HepG2 (cell line): ENCODE data around the gene NAGS. TPM values are rescaled to one million over a fixed set of nuclear protein-coding genes. Genes with fewer than 3 reads are reported as not detected.
A peak's percentile ranks its signal among the peaks of the same experiment; 100 is the strongest.

Experiments
- CCDC6 ChIP-seq: sonication (generic); formaldehyde crosslinking; IDR thresholded peaks from 2 replicates; pipeline ENCODE4 v1.8.1; 2022; ENCODE audit warnings: mild to moderate bottlenecking, missing genetic modification reagents, moderate library complexity
- MIER2 ChIP-seq: IDR thresholded peaks from 2 replicates; pipeline ENCODE4 v1.6.1; 2016; ENCODE audit warnings: missing biosample characterization, missing genetic modification reagents
- NFKB2 ChIP-seq: sonication (generic); formaldehyde crosslinking; IDR thresholded peaks from 2 replicates; pipeline ENCODE4 v1.4.0; 2020; ENCODE audit warnings: missing genetic modification reagents, borderline replicate concordance
- NR2F6 ChIP-seq, 2 experiments: IDR thresholded peaks; 2 replicates each; pipeline ENCODE4 v1.6.1; 2016; ENCODE audit warnings: antibody characterized with exemption in 1 of 2, mild to moderate bottlenecking in 1 of 2
- PAXIP1 ChIP-seq: sonication (generic); formaldehyde crosslinking; conservative IDR thresholded peaks from 2 replicates; pipeline ENCODE4 v1.4.0; 2020; ENCODE audit warnings: mild to moderate bottlenecking, missing genetic modification reagents, moderate library complexity
- SAFB2 ChIP-seq: sonication (generic); formaldehyde crosslinking; IDR thresholded peaks from 2 replicates; pipeline ENCODE4 v1.5.1; 2020; ENCODE audit warnings: missing genetic modification reagents, low read depth, mild to moderate bottlenecking, borderline replicate concordance
- SIX1 ChIP-seq: sonication (generic); formaldehyde crosslinking; IDR thresholded peaks from 2 replicates; pipeline ENCODE4 v1.4.0; 2020; ENCODE audit warnings: missing genetic modification reagents, borderline replicate concordance
- SMAD1 ChIP-seq: sonication (generic); formaldehyde crosslinking; IDR thresholded peaks from 2 replicates; pipeline ENCODE4 v1.4.0; 2020; ENCODE audit warnings: missing genetic modification reagents, low read depth, mild to moderate bottlenecking, borderline replicate concordance
- TFE3 ChIP-seq: IDR thresholded peaks from 2 replicates; pipeline ENCODE4 v1.6.1; 2016
- ZFP36 ChIP-seq: fragments of 150-350 bp; IDR thresholded peaks from 2 replicates; pipeline ENCODE4 v1.6.1; 2018; ENCODE audit warnings: borderline replicate concordance, low read length, low read depth; ENCODE audit not compliant: partially characterized antibody
- ZNF33A ChIP-seq: sonication (generic); formaldehyde crosslinking; IDR thresholded peaks from 2 replicates; pipeline ENCODE4 v1.5.1; 2020; ENCODE audit warnings: missing genetic modification reagents, mild to moderate bottlenecking, moderate library complexity, borderline replicate concordance
- ZNF7 ChIP-seq: IDR thresholded peaks from 2 replicates; pipeline ENCODE4 v1.6.1; 2016; ENCODE audit warnings: missing biosample characterization, missing genetic modification reagents
- polyA plus RNA-seq, 8 experiments: library from polyadenylated mRNA; depleted of rRNA in 3 of 8; stranded (reverse) in 7 of 8; unstranded in 1 of 8; fragments of >200 nt; fragmentation: Illumina TruSeq in 4 of 8; extraction: Trizol in 4 of 8; gene quantifications; 2 replicates each; pipeline versions ENCODE4 v1.2.1 to v1.2.3, GENCODE V29; 2011 to 2016; ENCODE audit warnings: low read depth in 4 of 8, missing spikeins in 1 of 8, mixed read lengths in 1 of 8; ENCODE audit not compliant: insufficient read depth in 1 of 8
- total RNA-seq, 5 experiments: library from RNA; depleted of rRNA; stranded (reverse); fragments of >200 nt; fragmentation: Illumina TruSeq; extraction: Trizol; gene quantifications; 2 replicates each; pipeline ENCODE4 v1.2.3, GENCODE V29; 2016; ENCODE audit warnings: low read depth in 1 of 5
- TF ChIP-seq, protein P1 (sequence below): sonication (generic); formaldehyde crosslinking; IDR thresholded peaks from 2 replicates; pipeline ENCODE4 v1.4.0; 2020; ENCODE audit warnings: missing genetic modification reagents, borderline replicate concordance
- TF ChIP-seq, protein P2 (sequence below): sonication (generic); formaldehyde crosslinking; IDR thresholded peaks from 2 replicates; pipeline ENCODE4 v1.4.0; 2020; ENCODE audit warnings: missing genetic modification reagents, borderline replicate concordance
- TF ChIP-seq, protein P3 (sequence below): sonication (generic); formaldehyde crosslinking; conservative IDR thresholded peaks from 2 replicates; pipeline ENCODE4 v1.8.0; 2022; ENCODE audit warnings: missing genetic modification reagents

Gene NAGS
- total and polyA plus RNA-seq, 2 of the 13 experiments (the other 11 are each of a cell fraction or from before 2014, with no cell fraction given), result 4.3 to 5.1 TPM

DNA sequence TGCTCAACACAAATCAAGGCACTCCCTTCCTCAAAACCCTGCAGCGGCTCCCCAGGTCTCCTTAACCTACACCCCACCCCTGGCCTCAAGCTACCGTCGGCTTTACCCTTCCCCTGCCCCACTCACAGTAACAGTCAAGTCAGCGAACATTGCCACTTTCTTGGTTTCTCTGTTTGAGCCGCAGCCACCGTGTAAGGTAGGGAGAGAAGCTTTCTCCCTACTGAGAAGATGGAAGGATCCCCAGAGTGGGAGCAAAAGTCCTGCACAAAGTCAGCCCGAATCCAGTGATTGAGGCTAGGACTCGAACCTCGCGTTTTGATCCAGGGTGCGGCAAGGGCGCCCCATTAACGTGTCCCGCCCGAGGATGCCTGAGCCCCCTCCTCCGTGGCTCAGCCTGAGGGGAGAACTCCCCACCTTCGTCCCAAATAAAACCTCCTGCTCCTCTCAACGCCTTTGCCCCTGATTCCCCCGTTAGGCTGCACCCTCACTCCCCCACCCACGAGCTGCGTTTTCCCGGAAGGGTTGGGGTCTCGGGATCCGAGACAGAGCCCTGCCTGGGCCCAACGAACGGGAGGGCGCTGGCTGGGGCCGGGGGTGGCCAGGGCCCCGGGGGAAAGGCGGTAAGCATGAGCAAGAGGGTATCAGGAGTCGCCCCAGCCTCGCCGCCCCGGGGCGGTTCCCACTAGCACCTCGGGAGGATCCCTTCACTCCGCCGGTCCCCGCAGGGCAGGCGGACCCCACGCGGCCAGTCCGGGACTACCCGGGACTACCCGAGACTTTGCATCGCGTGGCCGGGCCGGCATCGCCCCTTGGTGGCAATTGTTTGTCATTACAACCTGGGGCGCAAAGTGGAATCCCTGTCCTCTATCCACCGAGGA lies 9.9 kb upstream of the NAGS start (continued):
- TF ChIP-seq TFE3 (CRISPR knock-in tag) (no peak), CCDC6 (CRISPR knock-in tag) (no peak), ZNF7 (CRISPR knock-in tag) (no peak), SMAD1 (CRISPR knock-in tag) (no peak), MIER2 (peak; percentile 56; the same call in 1 of the 2 replicates), SAFB2 (CRISPR knock-in tag) (no peak), SIX1 (no peak), NR2F6 (IDR thresholded peaks at IDR 0.05) (no peak), NR2F6 (CRISPR knock-in tag; IDR thresholded peaks at IDR 0.05) (no peak), ZFP36 (no peak), PAXIP1 (CRISPR knock-in tag) (no peak), ZNF33A (CRISPR knock-in tag) (no peak), NFKB2 (CRISPR knock-in tag) (peak; percentile 66; the same call in 1 of the 2 replicates)
- TF ChIP-seq, protein P1, sequence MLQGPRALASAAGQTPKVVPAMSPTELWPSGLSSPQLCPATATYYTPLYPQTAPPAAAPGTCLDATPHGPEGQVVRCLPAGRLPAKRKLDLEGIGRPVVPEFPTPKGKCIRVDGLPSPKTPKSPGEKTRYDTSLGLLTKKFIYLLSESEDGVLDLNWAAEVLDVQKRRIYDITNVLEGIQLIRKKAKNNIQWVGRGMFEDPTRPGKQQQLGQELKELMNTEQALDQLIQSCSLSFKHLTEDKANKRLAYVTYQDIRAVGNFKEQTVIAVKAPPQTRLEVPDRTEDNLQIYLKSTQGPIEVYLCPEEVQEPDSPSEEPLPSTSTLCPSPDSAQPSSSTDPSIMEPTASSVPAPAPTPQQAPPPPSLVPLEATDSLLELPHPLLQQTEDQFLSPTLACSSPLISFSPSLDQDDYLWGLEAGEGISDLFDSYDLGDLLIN (CRISPR knock-in tag), result no peak
- TF ChIP-seq, protein P2, sequence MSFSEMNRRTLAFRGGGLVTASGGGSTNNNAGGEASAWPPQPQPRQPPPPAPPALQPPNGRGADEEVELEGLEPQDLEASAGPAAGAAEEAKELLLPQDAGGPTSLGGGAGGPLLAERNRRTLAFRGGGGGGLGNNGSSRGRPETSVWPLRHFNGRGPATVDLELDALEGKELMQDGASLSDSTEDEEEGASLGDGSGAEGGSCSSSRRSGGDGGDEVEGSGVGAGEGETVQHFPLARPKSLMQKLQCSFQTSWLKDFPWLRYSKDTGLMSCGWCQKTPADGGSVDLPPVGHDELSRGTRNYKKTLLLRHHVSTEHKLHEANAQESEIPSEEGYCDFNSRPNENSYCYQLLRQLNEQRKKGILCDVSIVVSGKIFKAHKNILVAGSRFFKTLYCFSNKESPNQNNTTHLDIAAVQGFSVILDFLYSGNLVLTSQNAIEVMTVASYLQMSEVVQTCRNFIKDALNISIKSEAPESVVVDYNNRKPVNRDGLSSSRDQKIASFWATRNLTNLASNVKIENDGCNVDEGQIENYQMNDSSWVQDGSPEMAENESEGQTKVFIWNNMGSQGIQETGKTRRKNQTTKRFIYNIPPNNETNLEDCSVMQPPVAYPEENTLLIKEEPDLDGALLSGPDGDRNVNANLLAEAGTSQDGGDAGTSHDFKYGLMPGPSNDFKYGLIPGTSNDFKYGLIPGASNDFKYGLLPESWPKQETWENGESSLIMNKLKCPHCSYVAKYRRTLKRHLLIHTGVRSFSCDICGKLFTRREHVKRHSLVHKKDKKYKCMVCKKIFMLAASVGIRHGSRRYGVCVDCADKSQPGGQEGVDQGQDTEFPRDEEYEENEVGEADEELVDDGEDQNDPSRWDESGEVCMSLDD (CRISPR knock-in tag), result no peak
- TF ChIP-seq, protein P3, sequence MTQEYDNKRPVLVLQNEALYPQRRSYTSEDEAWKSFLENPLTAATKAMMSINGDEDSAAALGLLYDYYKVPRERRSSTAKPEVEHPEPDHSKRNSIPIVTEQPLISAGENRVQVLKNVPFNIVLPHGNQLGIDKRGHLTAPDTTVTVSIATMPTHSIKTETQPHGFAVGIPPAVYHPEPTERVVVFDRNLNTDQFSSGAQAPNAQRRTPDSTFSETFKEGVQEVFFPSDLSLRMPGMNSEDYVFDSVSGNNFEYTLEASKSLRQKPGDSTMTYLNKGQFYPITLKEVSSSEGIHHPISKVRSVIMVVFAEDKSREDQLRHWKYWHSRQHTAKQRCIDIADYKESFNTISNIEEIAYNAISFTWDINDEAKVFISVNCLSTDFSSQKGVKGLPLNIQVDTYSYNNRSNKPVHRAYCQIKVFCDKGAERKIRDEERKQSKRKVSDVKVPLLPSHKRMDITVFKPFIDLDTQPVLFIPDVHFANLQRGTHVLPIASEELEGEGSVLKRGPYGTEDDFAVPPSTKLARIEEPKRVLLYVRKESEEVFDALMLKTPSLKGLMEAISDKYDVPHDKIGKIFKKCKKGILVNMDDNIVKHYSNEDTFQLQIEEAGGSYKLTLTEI (CRISPR knock-in tag), result no peak
